ENCODE results near the gene PALM.

The PALM gene

GRCh38 chr19:769616-770015, 60.9 kb downstream of the PALM start:
- H3K9ac ChIP-seq (ENCODE audit: low read depth, low read length, poor library complexity, severe bottlenecking) = no peak overlapping the region
- H3K9me2 ChIP-seq (replicated peaks; ENCODE audit: low read depth, low read length) = no peaks in the 10 kb centered on the region
- H3K9me3 ChIP-seq (ENCODE audit: insufficient read depth, low read depth, low read length) = no peaks in the 10 kb centered on the region

GRCh38 chr19:771332-771785, 62.6 kb downstream of the PALM start:
- H3K4me3 ChIP-seq (ENCODE audit: low read length, poor library complexity, severe bottlenecking) = no peak overlapping the region
- no peak overlapping the region for H2AFZ ChIP-seq (ENCODE audit: low read length)
- no peak overlapping the region for H3K4me2 ChIP-seq (ENCODE audit: low read depth, low read length, poor library complexity, severe bottlenecking)

More at GRCh38 chr19:769616-770015, 60.9 kb downstream of the PALM start:
- Histone ChIP-seq H3K79me2 (ENCODE audit: insufficient read depth, low read length) (no peaks in the 10 kb centered on the region), H3K27me3 (ENCODE audit: insufficient read depth, low read length, poor library complexity, severe bottlenecking) (no peaks in the 10 kb centered on the region), H3K36me3 (ENCODE audit: insufficient read depth, low read length) (no peaks in the 10 kb centered on the region), H4K20me1 (ENCODE audit: insufficient read depth, low read length, poor library complexity, severe bottlenecking) (no peaks in the 10 kb centered on the region), H3K4me1 (ENCODE audit: insufficient read depth, low read length, poor library complexity, severe bottlenecking) (no peaks in the 10 kb centered on the region), H3F3A (ENCODE audit: low read depth) (no peaks in the 10 kb centered on the region), H3K4me2 (ENCODE audit: low read depth, low read length, poor library complexity, severe bottlenecking) (no peak overlapping the region), H2AFZ (ENCODE audit: low read length) (no peak overlapping the region), H3K4me3 (ENCODE audit: low read length, poor library complexity, severe bottlenecking) (no peak overlapping the region)
- TF ChIP-seq CTCF (conservative IDR thresholded peaks at IDR 0.05; ENCODE audit: low read length) (no peak), EZH2phosphoT487 (IDR thresholded peaks at IDR 0.05; ENCODE audit: borderline replicate concordance) (no peak)

DNA sequence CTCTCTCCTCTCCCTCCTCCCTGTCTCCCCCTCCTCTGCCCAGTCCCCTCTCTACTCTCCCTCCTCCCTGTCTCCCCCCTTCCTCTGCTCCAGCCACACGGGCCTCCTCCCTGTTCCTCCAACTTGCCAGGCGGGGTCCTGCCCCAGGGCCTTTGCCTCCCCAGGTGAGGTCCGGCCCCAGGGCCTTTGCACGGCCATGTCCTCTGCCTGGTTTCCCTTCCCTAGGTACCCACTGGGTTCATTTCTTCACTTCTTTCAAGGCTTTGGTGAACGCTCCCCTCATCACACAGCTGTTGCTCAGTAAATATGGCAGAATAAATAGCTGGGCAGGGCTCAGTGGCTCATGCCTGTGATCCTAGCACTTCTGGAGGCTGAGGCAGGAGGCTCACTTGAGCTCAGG, 63.3 kb downstream of the PALM start:
- Histone ChIP-seq H2AFZ (ENCODE audit: low read length) (no peak overlapping the region), H3K27me3 (ENCODE audit: insufficient read depth, low read length, poor library complexity, severe bottlenecking) (no peaks in the 10 kb centered on the region), H3K4me3 (ENCODE audit: low read length, poor library complexity, severe bottlenecking) (no peak overlapping the region), H3K9ac (ENCODE audit: low read depth, low read length, poor library complexity, severe bottlenecking) (no peak overlapping the region), H3K4me2 (ENCODE audit: low read depth, low read length, poor library complexity, severe bottlenecking) (no peak overlapping the region), H3K79me2 (ENCODE audit: insufficient read depth, low read length) (no peaks in the 10 kb centered on the region), H3K9me2 (replicated peaks; ENCODE audit: low read depth, low read length) (no peaks in the 10 kb centered on the region), H3K9me3 (ENCODE audit: insufficient read depth, low read depth, low read length) (no peaks in the 10 kb centered on the region), H4K20me1 (ENCODE audit: insufficient read depth, low read length, poor library complexity, severe bottlenecking) (no peaks in the 10 kb centered on the region), H3K36me3 (ENCODE audit: insufficient read depth, low read length) (no peaks in the 10 kb centered on the region), H3F3A (ENCODE audit: low read depth) (no peaks in the 10 kb centered on the region), H3K4me1 (ENCODE audit: insufficient read depth, low read length, poor library complexity, severe bottlenecking) (no peaks in the 10 kb centered on the region)
- TF ChIP-seq CTCF (conservative IDR thresholded peaks at IDR 0.05; ENCODE audit: low read length) = no peak
- TF ChIP-seq EZH2phosphoT487 (IDR thresholded peaks at IDR 0.05; ENCODE audit: borderline replicate concordance) = no peak

More at GRCh38 chr19:771332-771785, 62.6 kb downstream of the PALM start:
- TF ChIP-seq EZH2phosphoT487 (IDR thresholded peaks at IDR 0.05; ENCODE audit: borderline replicate concordance) (no peak), CTCF (conservative IDR thresholded peaks at IDR 0.05; ENCODE audit: low read length) (peak; percentile 40)
- Histone ChIP-seq H3K9ac (ENCODE audit: low read depth, low read length, poor library complexity, severe bottlenecking) (no peak overlapping the region), H3K36me3 (ENCODE audit: insufficient read depth, low read length) (no peaks in the 10 kb centered on the region), H3K79me2 (ENCODE audit: insufficient read depth, low read length) (no peaks in the 10 kb centered on the region), H3F3A (ENCODE audit: low read depth) (no peaks in the 10 kb centered on the region), H4K20me1 (ENCODE audit: insufficient read depth, low read length, poor library complexity, severe bottlenecking) (no peaks in the 10 kb centered on the region), H3K9me3 (ENCODE audit: insufficient read depth, low read depth, low read length) (no peaks in the 10 kb centered on the region), H3K4me1 (ENCODE audit: insufficient read depth, low read length, poor library complexity, severe bottlenecking) (no peaks in the 10 kb centered on the region), H3K27me3 (ENCODE audit: insufficient read depth, low read length, poor library complexity, severe bottlenecking) (no peaks in the 10 kb centered on the region), H3K9me2 (replicated peaks; ENCODE audit: low read depth, low read length) (no peaks in the 10 kb centered on the region)
